Endothelial cell of umbilical vein (primary cell): Measurements from ENCODE around the gene ZNF462.

Experiments
- JUN ChIP-seq: IDR thresholded peaks from 2 replicates; pipeline ENCODE4 v1.6.1; 2011; ENCODE audit warnings: borderline replicate concordance, low read depth; ENCODE audit not compliant: insufficient read length, insufficient read depth
- MYC ChIP-seq: IDR thresholded peaks from one replicate; pipeline ENCODE4 v1.6.1; 2011; ENCODE audit warnings: mild to moderate bottlenecking, low read depth, low read length
- POLR2A ChIP-seq: IDR thresholded peaks from 2 replicates; pipeline ENCODE4 v1.6.1; 2012; ENCODE audit warnings: low read depth, mild to moderate bottlenecking, control low read depth, low read length
- TF ChIP-seq, protein P1 (sequence below), 2 donors: IDR thresholded peaks; 1 replicate in 1 of 2; 2 replicates in 1 of 2; pipeline ENCODE4 v1.5.1; 2011; ENCODE audit warnings: low read length in 2 of 2, mild to moderate bottlenecking in 2 of 2, moderate library complexity in 2 of 2, control low read depth in 1 of 2, inconsistent platforms in 1 of 2, low read depth in 1 of 2; ENCODE audit not compliant: insufficient read depth in 1 of 2; ENCODE audit errors: extremely low read depth in 1 of 2
- TF ChIP-seq, protein P2 (sequence below): IDR thresholded peaks from 2 replicates; pipeline ENCODE4 v1.6.1; 2011; ENCODE audit not compliant: insufficient read depth, insufficient read length

DNA sequence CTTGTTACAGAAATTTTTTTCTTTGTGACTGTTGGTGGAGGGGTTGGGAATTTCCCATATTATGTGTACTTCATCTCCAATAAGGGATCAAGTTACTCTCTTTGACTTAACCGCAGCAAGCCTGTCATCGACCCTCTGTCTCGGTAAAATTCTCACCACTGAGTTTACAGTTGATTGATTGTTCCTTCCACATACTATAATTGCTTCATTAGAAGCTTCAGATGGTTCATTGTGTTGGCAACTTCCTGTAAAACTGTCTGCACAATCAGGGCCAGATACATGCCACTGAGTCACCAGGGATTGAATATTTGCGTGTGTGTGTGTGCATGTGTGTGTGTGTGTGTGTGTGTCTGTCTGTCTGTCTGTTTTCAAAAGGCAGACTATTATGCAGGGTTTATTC lies 176.6 kb downstream of the ZNF462 start:
- TF ChIP-seq POLR2A (no peak), MYC (no peak), JUN (no peak)
- TF ChIP-seq, protein P1, sequence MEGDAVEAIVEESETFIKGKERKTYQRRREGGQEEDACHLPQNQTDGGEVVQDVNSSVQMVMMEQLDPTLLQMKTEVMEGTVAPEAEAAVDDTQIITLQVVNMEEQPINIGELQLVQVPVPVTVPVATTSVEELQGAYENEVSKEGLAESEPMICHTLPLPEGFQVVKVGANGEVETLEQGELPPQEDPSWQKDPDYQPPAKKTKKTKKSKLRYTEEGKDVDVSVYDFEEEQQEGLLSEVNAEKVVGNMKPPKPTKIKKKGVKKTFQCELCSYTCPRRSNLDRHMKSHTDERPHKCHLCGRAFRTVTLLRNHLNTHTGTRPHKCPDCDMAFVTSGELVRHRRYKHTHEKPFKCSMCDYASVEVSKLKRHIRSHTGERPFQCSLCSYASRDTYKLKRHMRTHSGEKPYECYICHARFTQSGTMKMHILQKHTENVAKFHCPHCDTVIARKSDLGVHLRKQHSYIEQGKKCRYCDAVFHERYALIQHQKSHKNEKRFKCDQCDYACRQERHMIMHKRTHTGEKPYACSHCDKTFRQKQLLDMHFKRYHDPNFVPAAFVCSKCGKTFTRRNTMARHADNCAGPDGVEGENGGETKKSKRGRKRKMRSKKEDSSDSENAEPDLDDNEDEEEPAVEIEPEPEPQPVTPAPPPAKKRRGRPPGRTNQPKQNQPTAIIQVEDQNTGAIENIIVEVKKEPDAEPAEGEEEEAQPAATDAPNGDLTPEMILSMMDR (IDR thresholded peaks at IDR 0.05; ENCODE audit: extremely low read depth in 1 of 2, insufficient read depth in 1 of 2, low read depth in 1 of 2, low read length in 2 of 2) = no peak
- TF ChIP-seq, protein P2, sequence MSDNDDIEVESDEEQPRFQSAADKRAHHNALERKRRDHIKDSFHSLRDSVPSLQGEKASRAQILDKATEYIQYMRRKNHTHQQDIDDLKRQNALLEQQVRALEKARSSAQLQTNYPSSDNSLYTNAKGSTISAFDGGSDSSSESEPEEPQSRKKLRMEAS = no peak
